HCT116 (cell line): ENCODE measurements around the gene NUP210. TPM values are rescaled to one million over a fixed set of nuclear protein-coding genes. Genes with fewer than 3 reads are reported as not detected.

Experiments
- ATAC-seq: fragments of 200-7000 bp; cut with Tn5 transposase; 2 replicates; pipeline ENCODE4 v1.9.1; 2020; ENCODE audit warnings: mild to moderate bottlenecking, moderate library complexity
- BruUV-seq: library from RNA; stranded (reverse); fragments of 400-500 nt; replicated peaks from 2 replicates; lab custom pipeline; 2021; lab: Mats Ljungman, UMichigan
- CTCF ChIA-PET: fragments of 300-600 bp; sonication (Branson Sonifier 250); formaldehyde crosslinking; loops from one replicate; lab custom pipeline; 2021; ENCODE audit warnings: antibody characterized with exemption; lab: Charles Lee
- POLR2A ChIA-PET: fragments of 300-600, 350-600 bp; sonication (Branson Sonifier 250); formaldehyde crosslinking; loops from one replicate; lab custom pipeline; 2021; ENCODE audit warnings: antibody characterized with exemption; lab: Charles Lee
- RAD21 ChIA-PET, 2 experiments: fragments of 300-600 bp; sonication (Branson Sonifier 250); formaldehyde crosslinking; loops; one replicate each; lab custom pipeline; 2023; ENCODE audit warnings: low total read pairs in 2 of 2; ENCODE audit not compliant: uncharacterized antibody in 2 of 2, unreplicated experiment in 2 of 2, low non-redundant PET in 1 of 2; lab: Charles Lee
- DNase-seq: peaks from one replicate; pipeline ENCODE4 v3.0.0-alpha.2; 2010; ENCODE audit warnings: low read depth, low spot score
- H2AFZ ChIP-seq: fragments of 200-600 bp; shearing (Covaris generic), sonication (generic); 2 replicates; pipeline ENCODE4 v1.6.1; 2017; ENCODE audit warnings: low read depth, mixed run types, mixed read lengths, antibody characterized with exemption, low read length; ENCODE audit not compliant: poor library complexity, severe bottlenecking
- H3K27ac ChIP-seq: 2 replicates; pipeline ENCODE4 v1.5.1; 2012; ENCODE audit warnings: low read depth, low read length
- H3K27me3 ChIP-seq: fragments of 200-600 bp; sonication (generic); 2 replicates; pipeline ENCODE4 v1.6.1; 2016; ENCODE audit warnings: mixed run types, low read length, mixed read lengths; ENCODE audit not compliant: insufficient read depth
- H3K36me3 ChIP-seq, 2 experiments: fragments of 200-500 bp in 1 of 2; fragments of 200-600 bp in 1 of 2; sonication (Bioruptor generic) in 1 of 2; sonication (generic) in 1 of 2; 2 replicates each; pipeline versions ENCODE4 v1.5.1 to v1.6.1; 2014 to 2016; ENCODE audit warnings: low read length in 2 of 2, inconsistent platforms in 1 of 2, mixed read lengths in 1 of 2, mixed run types in 1 of 2; ENCODE audit not compliant: insufficient read depth in 2 of 2, control insufficient read depth in 1 of 2
- H3K4me1 ChIP-seq, 2 experiments: fragments of 200-600 bp in 1 of 2; sonication (generic) in 1 of 2; 2 replicates each; pipeline versions ENCODE4 v1.5.1 to v1.6.1; 2012 to 2017; ENCODE audit warnings: low read length in 2 of 2, inconsistent platforms in 1 of 2, mild to moderate bottlenecking in 1 of 2, mixed read lengths in 1 of 2, mixed run types in 1 of 2, moderate library complexity in 1 of 2; ENCODE audit not compliant: insufficient read depth in 2 of 2, control insufficient read depth in 1 of 2
- H3K4me2 ChIP-seq: fragments of 200-600 bp; sonication (generic); 2 replicates; pipeline ENCODE4 v1.6.1; 2017; ENCODE audit warnings: mixed run types, low read length, mixed read lengths
- H3K4me3 ChIP-seq, 2 experiments: fragments of 200-600 bp in 1 of 2; sonication (generic) in 1 of 2; replicated peaks in 1 of 2; 2 replicates each; pipeline ENCODE4 v1.5.1; 2011 to 2016; ENCODE audit warnings: low read length in 2 of 2, control low read depth in 1 of 2, low read depth in 1 of 2, mild to moderate bottlenecking in 1 of 2, mixed read lengths in 1 of 2, mixed run types in 1 of 2
- H3K79me2 ChIP-seq: fragments of 200-600 bp; sonication (generic); 2 replicates; pipeline ENCODE4 v1.6.1; 2017; ENCODE audit warnings: mild to moderate bottlenecking, mixed run types, low read length, moderate library complexity, mixed read lengths; ENCODE audit not compliant: insufficient read depth
- H3K9ac ChIP-seq: fragments of 200-600 bp; sonication (generic); 2 replicates; pipeline ENCODE4 v1.6.1; 2016; ENCODE audit warnings: low read length, mixed read lengths
- H3K9me2 ChIP-seq: fragments of 200-600 bp; sonication (generic), shearing (Covaris generic); 2 replicates; pipeline ENCODE4 v1.6.1; 2017; ENCODE audit warnings: mixed run types, mild to moderate bottlenecking, moderate library complexity; ENCODE audit not compliant: insufficient read depth
- H3K9me3 ChIP-seq, 2 experiments: fragments of 200-500 bp in 1 of 2; fragments of 200-600 bp in 1 of 2; sonication (Bioruptor generic) in 1 of 2; sonication (generic) in 1 of 2; 2 replicates each; pipeline ENCODE4 v1.6.1; 2014 to 2017; ENCODE audit warnings: low read length in 2 of 2, mixed read lengths in 2 of 2, inconsistent platforms in 1 of 2, low read depth in 1 of 2, mild to moderate bottlenecking in 1 of 2, mixed run types in 1 of 2, moderate library complexity in 1 of 2; ENCODE audit not compliant: control insufficient read depth in 1 of 2, insufficient read depth in 1 of 2
- H4K20me1 ChIP-seq: fragments of 200-600 bp; sonication (generic), shearing (Covaris generic); 2 replicates; pipeline ENCODE4 v1.6.1; 2017; ENCODE audit warnings: mixed run types, mild to moderate bottlenecking, moderate library complexity; ENCODE audit not compliant: insufficient read depth
- ATF3 ChIP-seq: IDR thresholded peaks from 2 replicates; pipeline ENCODE4 v1.6.1; 2012
- CBX3 ChIP-seq: IDR thresholded peaks from 2 replicates; pipeline ENCODE4 v1.6.1; 2012; ENCODE audit warnings: low read depth
- ELF1 ChIP-seq: IDR thresholded peaks from 2 replicates; pipeline ENCODE4 v1.6.1; 2012; ENCODE audit warnings: low read depth, borderline replicate concordance
- FOSL1 ChIP-seq: IDR thresholded peaks from 2 replicates; pipeline ENCODE4 v1.6.1; 2012; ENCODE audit warnings: low read depth
- JUND ChIP-seq: IDR thresholded peaks from 2 replicates; pipeline ENCODE4 v1.6.1; 2012
- MAX ChIP-seq: IDR thresholded peaks from 2 replicates; pipeline ENCODE4 v1.6.1; 2012
- POLR2A ChIP-seq: IDR thresholded peaks from 2 replicates; pipeline ENCODE4 v1.7.0; 2011; ENCODE audit warnings: borderline replicate concordance; ENCODE audit not compliant: insufficient read depth, insufficient read length; ENCODE audit errors: extremely low read depth
- REST ChIP-seq: IDR thresholded peaks from 2 replicates; pipeline ENCODE4 v1.6.1; 2012; ENCODE audit warnings: low read depth
- SIN3A ChIP-seq: IDR thresholded peaks from 2 replicates; pipeline ENCODE4 v1.6.1; 2012; ENCODE audit warnings: low read depth
- SP1 ChIP-seq: IDR thresholded peaks from 2 replicates; pipeline ENCODE4 v1.6.1; 2012; ENCODE audit warnings: low read depth
- SRF ChIP-seq: IDR thresholded peaks from 2 replicates; pipeline ENCODE4 v1.6.1; 2012; ENCODE audit warnings: low read depth
- TCF7L2 ChIP-seq: IDR thresholded peaks from 2 replicates; pipeline ENCODE4 v1.7.0; 2011; ENCODE audit warnings: borderline replicate concordance, inconsistent platforms; ENCODE audit not compliant: insufficient read depth, insufficient read length; ENCODE audit errors: extremely low read depth
- YY1 ChIP-seq: IDR thresholded peaks from 2 replicates; pipeline ENCODE4 v1.6.1; 2011; ENCODE audit warnings: low read length, low read depth, moderate library complexity, mild to moderate bottlenecking; ENCODE audit not compliant: insufficient replicate concordance; ENCODE audit errors: extremely low read depth
- ZBTB33 ChIP-seq: IDR thresholded peaks from 2 replicates; pipeline ENCODE4 v1.6.1; 2011; ENCODE audit warnings: mild to moderate bottlenecking, low read length, moderate library complexity; ENCODE audit not compliant: insufficient replicate concordance; ENCODE audit errors: extremely low read depth
- ZFX ChIP-seq: fragments of 450-650 bp; IDR thresholded peaks from 2 replicates; pipeline ENCODE4 v1.6.1; 2017
- intact Hi-C: fragments of 100-400 bp; cut with micrococcal nuclease; formaldehyde crosslinking; loops from 2 replicates; pipeline ENCODE4 v1.10.0; 2022
- total RNA-seq: library from RNA; stranded (reverse); gene quantifications from one replicate; pipeline ENCODE4 v1.2.1, GENCODE V29; 2021; ENCODE audit not compliant: unreplicated experiment

Gene NUP210
- total RNA-seq, 1 experiment from 2014 or later = 74.9 TPM

DNA sequence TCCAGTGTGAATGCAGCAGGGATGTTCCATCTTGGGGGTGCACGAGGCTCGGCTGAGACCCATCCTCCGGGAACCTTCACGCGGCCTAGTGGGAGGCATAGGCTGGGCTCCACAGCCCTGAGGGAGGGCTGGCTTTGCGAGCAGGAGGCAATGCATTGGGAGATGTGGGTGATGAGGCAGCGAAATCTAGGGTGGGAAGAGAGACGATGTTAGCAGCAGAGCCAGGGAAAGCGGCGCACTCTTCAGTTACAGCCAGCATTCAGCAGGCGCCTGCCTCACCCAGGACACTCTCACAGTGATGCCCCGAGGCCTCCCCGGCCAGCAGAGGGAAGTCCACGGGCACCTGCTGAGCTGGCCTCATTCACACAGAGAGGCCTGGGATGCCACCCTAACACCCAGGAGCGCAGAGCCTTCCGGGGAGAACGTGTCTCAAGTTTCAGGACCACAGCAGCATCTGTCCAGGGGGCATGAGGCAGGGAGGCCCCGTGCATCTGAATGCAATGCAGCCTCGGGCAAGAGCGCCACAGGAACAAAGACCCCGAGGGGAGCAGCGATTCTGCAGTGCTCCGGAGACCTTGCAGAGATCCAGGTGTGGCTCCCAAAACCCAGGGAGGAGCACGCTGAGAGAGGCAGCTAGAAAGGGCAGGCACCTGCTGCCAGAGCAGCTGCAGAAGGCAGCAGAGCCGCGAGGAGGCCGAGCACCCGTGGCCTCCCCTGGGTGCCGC, 102.4 kb downstream of the NUP210 start:
- BruUV-seq = no TSS peak
- DNase-seq (no peak), ATAC-seq (no peak)
- H3K36me3 ChIP-seq = peaks cover 7 to 18% of the 10 kb centered on the region in 2 experiments; a peak in 3 of 4 replicates
- no peaks in the 10 kb centered on the region for H3K27me3 ChIP-seq
- no peak overlapping the region for H3K4me2 ChIP-seq
- H3K27ac ChIP-seq = no peak overlapping the region
- no peak overlapping the region for H3K9ac ChIP-seq
- POLR2A ChIA-PET = no interaction called here
- no peak overlapping the region for H2AFZ ChIP-seq
- H3K4me3 ChIP-seq = no peak overlapping the region
- no peaks in the 10 kb centered on the region for H3K9me3 ChIP-seq
- RAD21 ChIA-PET = no interaction called here
- intact Hi-C loops = no loop called here
- H4K20me1 ChIP-seq = no peaks in the 10 kb centered on the region
- CTCF ChIA-PET = no interaction called here
- TF ChIP-seq TCF7L2 (no peak), SP1 (no peak), ZFX (no peak), ELF1 (no peak), ZBTB33 (no peak), POLR2A (no peak), CBX3 (no peak), REST (no peak), SIN3A (no peak), FOSL1 (no peak), ATF3 (no peak), MAX (no peak), YY1 (no peak), JUND (no peak), SRF (no peak)
- TF ChIP-seq, all 23 proteins: peak for 0
- H3K9me2 ChIP-seq = no peaks in the 10 kb centered on the region
- H3K4me1 ChIP-seq = no peaks in the 10 kb centered on the region
- no peaks in the 10 kb centered on the region for H3K79me2 ChIP-seq
